Left lobe of liver (tissue), 2 donors: Measurements from ENCODE around the gene B4GALT4. TPM values are rescaled to one million over a fixed set of nuclear protein-coding genes. Genes with fewer than 3 reads are reported as not detected.
"Not testable (repeated sequence)": the region's sequence is repeated elsewhere in the genome, so short reads cannot be mapped to it uniquely, and the experiment has no call there.

Experiments used
- ATAC-seq: fragments of 200-7000 bp; cut with Tn5 transposase; one replicate; pipeline ENCODE4 v1.9.1; 2020; ENCODE audit warnings: mild to moderate bottlenecking, moderate library complexity
- DNase-seq: peaks from one replicate; pipeline ENCODE4 v3.0.0-alpha.2; 2020; ENCODE audit warnings: low spot score
- total RNA-seq: library from RNA; stranded (reverse); gene quantifications from one replicate; pipeline ENCODE4 v1.2.1, GENCODE V29; 2021
- donor health status: DM: no; HTN: no; CAD: no; lungs with moderate emphysema.
- donor health status: DM: no; HTN: yes; CAD: no.

Gene B4GALT4
- total RNA-seq, 1 donor from 2014 or later, result 7.5 TPM

DNA sequence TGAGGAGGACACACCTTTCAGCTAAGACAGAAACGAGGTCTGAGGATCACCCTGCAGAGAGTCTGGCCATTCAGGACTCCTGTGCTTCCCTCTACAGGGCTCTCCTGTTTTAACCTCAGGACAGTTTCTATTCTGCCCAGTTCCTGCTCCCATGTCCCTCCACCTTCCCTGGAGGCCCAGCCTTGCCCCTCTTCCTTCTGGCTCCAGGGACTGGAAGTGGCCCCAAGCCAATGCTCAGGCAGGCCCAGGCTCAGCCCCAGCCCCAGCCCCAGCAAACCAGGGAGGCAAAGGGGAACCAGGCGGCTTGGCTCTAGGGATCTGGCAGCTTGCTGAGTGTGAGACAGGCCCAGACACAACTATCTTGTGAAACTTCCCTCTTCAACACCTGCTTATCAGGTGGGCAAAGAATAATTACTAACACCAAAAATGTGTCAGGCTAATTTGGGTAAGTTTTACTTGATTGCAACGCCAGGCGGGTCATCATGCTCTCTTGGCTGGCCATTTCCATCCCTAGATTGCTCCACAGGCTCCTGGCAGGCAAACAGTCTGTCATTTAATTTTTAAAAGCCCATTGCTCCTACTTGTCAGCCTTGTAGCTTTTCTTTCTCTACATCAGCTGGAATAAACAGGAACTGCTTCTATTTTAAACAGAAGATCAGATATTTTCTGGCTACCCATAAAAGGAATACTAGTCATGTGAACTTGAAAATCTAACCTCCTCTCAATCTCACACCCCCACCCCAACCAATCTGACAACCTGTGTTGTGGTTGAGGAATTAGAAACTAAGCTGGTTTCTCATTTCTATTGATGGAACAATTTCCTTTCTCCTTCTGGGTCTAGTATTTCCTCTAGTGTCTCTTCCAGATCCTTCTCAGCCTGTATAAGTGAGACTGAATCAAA is 33.8 kb downstream of the B4GALT4 start:
- no peak for DNase-seq
- peak; percentile 24 for ATAC-seq

DNA sequence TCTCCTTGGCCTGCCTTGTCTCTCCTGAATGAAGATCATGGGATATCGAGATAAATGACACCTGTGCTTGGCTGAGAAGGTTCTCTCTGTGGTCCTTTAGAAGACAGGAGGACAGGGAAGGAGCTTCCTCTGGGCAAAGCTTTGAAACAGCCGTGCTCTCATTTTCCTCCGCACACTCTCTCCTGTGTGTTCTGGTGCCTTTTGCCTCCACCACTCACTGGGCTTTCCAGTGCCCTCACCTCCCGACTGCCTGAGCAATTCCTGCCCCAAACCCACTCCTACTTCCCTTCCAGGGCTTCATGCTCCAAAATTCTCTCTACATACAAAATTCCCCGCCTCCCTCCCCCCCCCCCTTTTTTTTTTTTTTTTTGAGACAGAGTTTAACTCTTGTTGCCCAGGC is 35.0 kb downstream of the B4GALT4 start:
- ATAC-seq, result no peak
- no peak for DNase-seq

DNA sequence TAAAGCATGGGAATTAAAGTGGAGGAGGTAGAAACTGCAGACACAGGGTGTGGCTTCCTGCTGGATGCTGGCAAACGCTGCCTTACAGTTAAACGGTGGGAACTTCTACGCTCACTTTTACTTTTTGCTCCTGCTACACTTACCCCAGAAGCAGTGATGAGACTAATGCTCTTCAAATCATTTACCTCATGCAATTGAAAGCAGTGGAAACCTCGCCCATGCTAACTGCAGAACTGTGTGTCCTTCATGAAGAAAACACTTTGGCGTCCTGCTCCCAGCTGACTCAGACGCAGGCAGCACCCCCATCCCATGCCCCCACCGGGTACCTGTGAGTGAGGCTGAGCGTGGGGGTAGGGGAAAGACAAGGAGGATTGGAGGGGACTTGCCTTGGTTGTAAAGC is 35.5 kb downstream of the B4GALT4 start:
- no peak for ATAC-seq
- DNase-seq, result no peak

DNA sequence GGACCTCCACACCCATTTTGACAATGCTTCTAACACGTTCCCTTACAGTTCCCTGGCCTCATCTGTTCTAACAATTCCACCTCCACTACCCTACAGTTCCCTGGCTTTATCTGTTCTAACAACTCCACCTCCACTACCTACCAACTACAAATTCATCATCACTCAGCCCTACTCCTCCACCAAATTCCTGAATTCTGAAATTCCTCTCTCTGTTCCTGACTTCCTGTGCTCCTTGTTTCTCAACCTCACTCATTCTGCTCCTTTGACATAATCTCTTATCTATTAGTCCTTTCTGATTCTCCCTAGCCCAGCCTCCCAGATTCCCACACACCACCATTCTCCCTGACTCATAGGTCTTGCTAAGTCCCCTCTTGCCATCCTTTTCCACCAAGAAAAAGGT is 44.8 kb downstream of the B4GALT4 start:
- ATAC-seq (no peak), DNase-seq (no peak)

DNA sequence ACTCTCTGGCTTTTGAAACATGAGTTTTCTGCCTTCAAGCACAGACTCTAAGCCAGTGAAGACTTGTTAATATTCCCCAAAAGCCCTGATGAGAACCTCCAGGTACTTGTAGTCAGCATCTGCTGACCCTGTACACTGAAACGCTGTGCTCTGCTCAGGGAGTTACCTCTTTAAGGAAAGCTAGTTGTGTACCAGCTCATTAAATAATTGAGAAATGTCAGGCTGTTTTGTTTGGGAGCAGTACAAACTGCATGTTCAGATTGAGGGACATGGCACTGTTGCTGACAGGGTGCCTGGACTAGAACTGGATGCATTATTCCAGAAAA is 45.6 kb downstream of the B4GALT4 start:
- DNase-seq (no peak), ATAC-seq (no peak)

DNA sequence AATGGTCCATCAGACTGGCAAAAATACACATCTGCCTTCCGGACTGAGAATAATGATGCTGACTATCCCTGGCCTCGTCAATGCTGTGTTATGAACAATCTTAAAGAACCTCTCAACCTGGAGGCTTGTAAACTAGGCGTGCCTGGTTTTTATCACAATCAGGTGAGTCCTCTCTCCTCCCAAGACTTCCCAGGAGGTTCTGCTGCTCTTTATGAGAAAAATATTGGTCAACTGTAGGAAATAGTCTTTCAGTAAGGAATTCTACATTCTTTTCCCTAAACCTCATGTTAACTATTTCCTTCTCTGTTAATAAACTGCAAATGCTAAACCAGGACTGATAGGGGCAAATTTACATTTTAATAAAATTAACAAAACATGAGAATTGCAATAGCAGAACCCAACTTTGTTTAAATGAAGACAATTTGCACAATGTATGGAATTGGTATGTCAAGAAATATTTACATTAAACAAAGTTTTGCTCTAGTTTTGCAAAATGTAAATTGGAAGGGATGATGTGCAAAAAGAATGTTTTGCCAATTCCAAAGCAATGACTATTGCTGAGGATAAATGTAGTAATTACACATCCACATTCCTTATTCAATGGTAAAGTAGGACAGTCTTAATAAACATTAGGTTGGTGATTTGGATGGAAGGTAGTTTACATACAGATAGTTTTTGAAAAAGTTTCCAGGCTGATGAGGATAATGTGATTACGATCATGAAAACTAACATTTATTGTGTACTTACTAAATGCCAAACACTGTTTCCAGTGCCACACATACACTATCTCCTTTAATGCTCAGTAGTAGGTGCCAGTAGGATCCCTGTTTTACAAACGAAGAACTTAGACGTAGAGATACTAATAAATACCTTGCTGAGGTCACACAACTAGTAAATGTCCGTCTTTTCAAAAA is 46.2 kb downstream of the B4GALT4 start:
- DNase-seq (no peak), ATAC-seq (no peak)

DNA sequence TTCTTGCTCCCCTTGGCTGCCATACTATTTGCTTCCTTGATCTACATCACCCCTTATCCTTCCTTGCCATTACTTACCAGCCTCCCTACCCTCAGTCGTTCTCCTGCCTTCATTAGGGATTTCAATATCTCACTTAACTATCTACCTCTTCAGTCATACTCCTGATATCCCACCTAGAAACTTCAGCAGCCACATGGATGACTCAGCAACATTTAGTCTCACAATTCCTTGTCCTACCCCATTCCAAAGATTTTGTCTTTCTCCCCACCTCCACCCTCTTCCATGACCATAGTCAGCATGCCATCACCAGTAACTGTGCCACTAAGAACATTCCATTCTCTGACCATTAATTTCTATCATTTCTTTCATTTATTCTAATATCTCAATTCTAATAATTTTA is 48.9 kb downstream of the B4GALT4 start:
- no peak for ATAC-seq
- no peak for DNase-seq

DNA sequence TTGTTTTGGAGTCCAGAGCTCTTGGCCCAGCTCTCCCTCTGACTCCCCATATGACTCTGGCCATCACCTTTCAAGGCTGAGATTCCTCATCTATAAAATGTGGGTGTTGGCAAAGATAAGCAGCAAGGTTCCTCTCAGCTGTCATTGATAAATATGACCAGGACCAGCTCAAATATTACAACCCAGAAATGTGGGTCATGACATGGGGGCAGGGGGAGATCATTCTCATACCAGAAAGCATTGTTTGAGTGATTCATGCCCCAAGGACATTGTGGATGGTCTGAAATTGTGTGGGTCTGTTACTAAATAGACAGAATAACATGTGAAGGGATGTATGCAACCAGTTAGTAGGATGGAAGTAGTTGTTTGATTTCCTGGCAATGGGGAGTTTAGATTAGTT is 53.4 kb downstream of the B4GALT4 start:
- DNase-seq (no peak), ATAC-seq (no peak)

DNA sequence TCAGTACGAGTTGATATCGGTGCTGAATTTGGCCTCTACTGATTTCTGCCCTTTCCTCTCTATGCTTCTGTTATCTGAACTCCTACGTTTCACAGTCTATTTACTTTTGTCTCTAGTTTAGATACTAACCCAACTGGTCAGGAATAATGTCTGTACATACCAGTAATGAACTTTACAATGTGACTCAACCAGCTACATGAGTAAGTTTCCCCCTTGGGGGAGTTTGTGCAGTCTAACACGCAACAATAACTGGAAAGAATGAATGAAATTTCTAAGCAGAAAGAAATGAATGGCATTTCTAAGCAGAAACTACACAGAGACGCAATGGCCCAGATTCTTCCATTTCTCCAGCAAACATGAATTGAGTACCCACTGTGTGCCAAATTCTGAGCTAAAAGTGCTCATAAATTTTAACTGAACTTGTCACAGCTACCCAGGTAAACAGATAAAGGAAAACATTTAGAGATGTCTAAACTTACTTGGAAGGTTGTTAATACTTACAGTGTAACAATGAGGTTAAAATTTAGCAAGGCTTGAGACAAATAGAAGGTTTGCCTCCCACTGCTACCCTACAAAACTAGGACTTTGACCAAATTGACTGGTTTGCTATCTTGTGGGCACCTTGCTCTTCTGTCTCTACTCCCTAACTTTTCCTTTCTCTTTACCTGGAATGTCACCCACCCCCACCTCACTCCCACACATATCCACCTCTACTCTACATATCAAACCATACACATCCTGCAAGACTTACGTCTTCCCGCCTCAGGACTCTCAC is 55.7 kb downstream of the B4GALT4 start:
- ATAC-seq (no peak), DNase-seq (no peak)

DNA sequence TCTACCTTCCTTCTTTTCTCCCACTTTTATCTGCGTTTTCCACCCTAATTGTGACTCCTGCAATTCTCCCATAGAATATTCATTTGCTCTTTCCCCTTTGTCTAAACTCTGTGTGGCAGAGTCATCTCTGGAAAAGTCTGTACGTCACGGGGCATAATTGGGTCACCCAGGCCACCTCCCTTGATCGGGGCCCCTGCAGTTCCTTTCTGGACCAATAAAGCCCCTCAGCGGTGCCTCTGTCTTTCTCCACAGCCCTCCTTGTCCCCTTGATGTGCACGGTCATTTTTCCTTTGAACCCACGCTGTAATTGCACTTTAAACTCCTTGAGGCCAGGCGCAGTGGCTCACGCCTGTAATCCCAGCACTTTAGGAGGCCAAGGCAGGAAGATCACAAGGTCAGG is 56.6 kb downstream of the B4GALT4 start:
- DNase-seq (no peak), ATAC-seq (no peak)

DNA sequence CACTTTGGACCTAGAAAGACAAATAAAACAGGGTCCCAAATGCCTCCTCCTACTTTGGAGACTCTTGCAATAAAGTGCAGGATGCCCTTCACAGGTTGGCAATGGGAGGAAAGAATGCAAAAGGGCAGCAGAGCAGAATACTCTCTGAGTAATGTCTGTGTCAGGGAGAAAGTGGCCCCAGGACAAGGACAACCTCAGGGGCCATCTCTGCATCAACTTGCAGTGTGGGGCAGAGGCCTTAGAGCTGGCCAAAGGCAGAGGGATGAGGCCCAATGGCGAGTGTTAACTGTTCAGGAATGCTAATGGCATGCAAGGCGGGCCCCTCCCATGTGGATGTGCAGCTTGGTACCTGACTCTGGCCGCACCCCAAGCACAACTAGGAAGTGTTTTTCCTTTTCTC is 58.9 kb downstream of the B4GALT4 start:
- no peak for ATAC-seq
- DNase-seq, result no peak

DNA sequence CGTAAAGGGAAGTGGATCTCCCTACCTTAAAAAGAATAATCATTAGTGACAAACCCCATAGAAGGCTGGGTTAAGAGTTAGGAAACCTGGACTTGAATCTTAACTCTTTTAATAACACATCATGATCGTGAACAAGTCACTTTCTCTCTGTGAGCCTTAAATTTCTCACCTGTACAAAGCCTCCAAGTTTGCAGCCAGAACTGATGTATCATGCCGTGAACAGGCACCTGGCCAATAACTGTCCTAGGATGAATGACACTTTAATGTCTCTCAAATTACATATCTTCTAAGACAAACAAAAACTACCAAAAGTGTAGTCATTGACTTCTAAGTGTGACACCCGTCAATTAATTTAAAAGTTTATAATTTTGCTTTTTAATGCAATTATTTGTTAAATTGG is 63.4 kb downstream of the B4GALT4 start:
- DNase-seq (no peak), ATAC-seq (no peak)

DNA sequence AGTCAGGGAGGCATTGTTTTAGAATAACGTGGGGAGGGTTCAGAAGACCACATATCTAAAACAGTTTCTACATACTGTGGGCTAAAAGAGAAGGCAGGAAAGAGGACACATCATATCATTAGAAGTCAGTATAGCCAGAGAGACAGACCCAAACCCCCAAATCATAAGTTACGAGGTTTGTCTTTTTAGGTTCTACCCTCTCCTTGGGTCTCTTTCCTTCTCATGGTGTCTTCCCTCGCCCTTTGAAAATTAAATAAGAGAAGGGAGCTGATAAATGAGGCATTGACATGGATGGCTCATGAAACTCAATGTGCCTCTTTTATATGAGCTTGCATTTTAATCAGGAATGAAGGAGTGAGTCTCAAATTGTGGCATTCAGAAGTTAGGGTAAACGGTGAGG is 63.9 kb downstream of the B4GALT4 start:
- ATAC-seq, result no peak
- no peak for DNase-seq

DNA sequence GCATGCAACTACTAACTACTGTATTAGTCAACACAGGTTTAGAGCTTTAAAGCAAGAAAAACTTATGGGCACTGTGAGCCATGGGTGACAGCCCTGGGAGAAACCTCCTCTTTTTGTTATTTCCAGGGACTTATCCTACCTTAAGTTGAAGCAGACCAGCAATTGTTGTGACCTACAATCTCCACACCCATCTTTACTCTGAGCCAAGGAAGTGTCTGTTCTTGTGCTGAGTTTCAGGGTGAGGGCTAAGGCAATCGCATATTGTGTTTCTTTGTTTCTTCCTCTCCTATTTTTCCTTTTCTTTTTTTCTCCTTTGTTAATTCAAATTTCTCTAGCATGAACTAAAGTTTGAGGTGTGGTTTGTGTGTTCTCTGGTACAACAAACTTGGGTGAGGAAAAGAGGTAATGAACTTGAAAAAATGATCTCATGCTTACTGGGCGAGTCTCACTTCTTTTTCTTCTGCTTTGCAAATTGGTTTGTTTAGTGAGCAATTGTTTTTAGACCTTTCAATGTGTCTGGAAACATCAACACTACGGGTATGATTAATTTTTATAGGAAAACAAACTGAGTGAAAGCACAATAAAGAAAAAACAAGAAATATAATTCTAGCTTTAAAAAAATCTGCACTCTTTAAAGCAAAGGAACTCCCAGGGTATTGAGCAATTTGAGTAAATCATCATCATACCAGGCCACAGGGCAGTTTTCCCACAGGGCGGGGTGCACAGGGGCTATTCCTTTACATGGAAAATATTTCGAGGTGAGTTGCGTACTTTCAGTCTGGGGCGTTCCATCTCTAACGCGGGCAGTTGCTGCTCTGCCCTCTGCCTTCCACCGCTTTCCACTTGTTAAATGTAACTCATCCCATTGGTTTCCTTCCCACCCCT is 64.6 kb downstream of the B4GALT4 start:
- DNase-seq (no peak), ATAC-seq (no peak)

DNA sequence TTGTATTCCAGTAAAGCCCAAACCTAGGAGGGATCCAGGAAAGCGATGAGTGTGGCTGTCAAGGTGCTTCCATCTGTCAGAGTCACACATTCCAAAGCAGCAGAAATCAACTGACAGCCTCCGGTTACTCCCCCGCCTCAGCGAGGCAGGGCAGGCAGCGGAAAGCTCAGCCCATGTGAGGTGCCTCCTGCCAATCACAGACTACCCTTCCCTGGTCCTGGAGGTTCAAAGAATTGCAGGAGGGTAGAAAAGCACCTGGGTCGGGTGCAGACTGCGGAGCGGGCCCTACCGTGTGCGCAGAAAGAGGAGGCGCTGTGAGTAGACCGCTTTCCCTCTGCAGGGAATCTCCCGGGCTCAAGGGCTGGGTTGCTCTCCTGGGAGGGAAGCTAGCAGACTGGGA is 67.4 kb downstream of the B4GALT4 start, which contains the start of gene UPK1B:
Gene UPK1B, plus strand, starts transcription at position 274 of the 400 bp plus-strand sequence. CDS start 13,144 bp downstream, outside the sequence.
- ATAC-seq, result no peak
- no peak for DNase-seq

DNA sequence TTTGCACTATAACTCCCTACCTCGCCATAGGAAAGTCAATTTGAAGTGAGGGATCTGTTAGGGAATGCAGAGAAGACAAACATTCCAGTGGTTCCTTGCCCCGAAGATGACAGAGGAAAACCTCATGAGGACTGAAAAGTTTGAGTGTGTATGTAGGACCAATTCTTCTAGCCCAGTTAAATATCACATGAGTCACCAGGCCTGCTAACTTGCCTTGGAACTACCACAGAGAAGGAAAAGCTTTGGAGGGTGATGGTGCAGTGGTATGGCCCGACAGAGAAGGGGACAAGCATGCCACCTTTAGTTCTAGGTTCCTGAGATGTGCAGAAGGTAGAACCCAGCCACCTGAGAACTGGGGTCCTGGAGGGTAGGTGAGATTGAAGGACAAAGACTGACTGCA is 69.9 kb downstream of the B4GALT4 start:
- no peak for ATAC-seq

DNA sequence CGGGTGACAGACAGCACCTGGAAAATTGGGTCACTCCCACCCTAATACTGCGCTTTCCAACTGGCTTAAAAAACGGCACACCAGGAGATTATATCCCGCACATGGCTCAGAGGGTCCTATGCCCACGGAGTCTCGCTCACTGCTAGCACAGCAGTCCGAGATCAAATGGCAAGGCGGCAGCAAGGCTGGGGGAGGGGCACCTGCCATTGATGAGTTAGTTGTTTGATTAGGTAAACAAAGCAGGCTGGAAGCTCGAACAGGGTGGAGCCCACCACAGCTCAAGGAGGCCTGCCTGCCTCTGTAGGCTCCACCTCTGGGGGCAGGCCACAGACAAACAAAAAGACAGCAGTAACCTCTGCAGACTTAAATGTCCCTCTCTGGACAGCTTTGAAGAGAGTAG is 75.9 kb downstream of the B4GALT4 start:
- not testable (repeated sequence) for ATAC-seq, DNase-seq

More for the DNA sequence above, 69.9 kb downstream of the B4GALT4 start:
- DNase-seq, result no peak
